T-helper 1 cell treated with Interleukin-12 subunit alpha and Interleukin-12 subunit beta and Interleukin-4 antibody, amounts not matched to agents 30 ng/mL and 1 ng/mL, for 36 hours (primary cell): ENCODE results near the gene RNU7-1. TPM values are rescaled to one million over a fixed set of nuclear protein-coding genes. Genes with fewer than 3 reads are reported as not detected.

Experiments
- intact Hi-C: fragments of 100-400 bp; cut with micrococcal nuclease; formaldehyde crosslinking; loops from one replicate; pipeline ENCODE4 v1.15.1; 2024
- total RNA-seq: library from RNA; stranded (reverse); gene quantifications from 2 replicates; pipeline ENCODE4 v1.2.3, GENCODE V29; 2022

RNU7-1 gene
- total RNA-seq, 1 donor from 2014 or later, result not detected

DNA sequence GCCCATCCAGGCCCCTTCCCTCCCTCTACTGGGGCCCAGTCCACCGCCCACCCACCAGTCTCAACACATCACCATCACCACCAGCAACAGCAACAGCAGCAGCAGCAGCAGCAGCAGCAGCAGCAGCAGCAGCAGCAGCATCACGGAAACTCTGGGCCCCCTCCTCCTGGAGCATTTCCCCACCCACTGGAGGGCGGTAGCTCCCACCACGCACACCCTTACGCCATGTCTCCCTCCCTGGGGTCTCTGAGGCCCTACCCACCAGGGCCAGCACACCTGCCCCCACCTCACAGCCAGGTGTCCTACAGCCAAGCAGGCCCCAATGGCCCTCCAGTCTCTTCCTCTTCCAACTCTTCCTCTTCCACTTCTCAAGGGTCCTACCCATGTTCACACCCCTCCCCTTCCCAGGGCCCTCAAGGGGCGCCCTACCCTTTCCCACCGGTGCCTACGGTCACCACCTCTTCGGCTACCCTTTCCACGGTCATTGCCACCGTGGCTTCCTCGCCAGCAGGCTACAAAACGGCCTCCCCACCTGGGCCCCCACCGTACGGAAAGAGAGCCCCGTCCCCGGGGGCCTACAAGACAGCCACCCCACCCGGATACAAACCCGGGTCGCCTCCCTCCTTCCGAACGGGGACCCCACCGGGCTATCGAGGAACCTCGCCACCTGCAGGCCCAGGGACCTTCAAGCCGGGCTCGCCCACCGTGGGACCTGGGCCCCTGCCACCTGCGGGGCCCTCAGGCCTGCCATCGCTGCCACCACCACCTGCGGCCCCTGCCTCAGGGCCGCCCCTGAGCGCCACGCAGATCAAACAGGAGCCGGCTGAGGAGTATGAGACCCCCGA lies 6.8 kb upstream of the RNU7-1 start:
- intact Hi-C loops, result loop anchor here (1.0 kb wide), 1 partner anchor 8 kb away; no protein-coding TSS in a partner anchor

DNA sequence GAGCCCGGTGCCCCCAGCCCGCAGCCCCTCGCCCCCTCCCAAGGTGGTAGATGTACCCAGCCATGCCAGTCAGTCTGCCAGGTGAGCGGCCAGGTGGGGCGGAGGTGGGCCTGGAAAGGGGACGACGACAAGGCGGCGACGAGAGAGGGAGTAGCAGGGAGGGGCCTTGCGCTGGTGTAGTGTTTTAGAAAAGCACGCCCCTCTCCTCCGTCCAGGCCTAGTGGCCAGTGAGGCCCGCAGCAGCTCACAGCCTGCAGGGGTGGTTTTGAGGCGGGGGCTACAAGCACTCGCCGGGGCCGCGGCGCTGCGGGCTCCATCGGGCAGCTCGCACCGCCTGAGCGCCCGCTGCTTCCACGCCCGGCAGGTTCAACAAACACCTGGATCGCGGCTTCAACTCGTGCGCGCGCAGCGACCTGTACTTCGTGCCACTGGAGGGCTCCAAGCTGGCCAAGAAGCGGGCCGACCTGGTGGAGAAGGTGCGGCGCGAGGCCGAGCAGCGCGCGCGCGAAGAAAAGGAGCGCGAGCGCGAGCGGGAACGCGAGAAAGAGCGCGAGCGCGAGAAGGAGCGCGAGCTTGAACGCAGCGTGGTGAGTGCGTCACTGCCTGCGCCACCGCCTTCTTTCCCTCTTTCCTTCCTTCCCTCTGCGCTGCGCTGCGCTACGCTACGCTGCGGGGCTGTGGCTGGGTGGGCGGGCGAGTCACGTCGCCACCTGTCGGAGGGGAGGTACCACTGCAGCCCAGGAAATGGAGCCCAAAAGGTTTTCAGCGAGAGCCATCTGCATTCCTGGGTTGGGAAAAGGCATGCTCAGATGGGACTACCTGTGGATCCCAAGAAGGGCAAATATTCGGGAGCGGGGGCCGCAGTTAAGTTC lies 5.9 kb upstream of the RNU7-1 start:
- intact Hi-C loops, result loop anchor here (1.0 kb wide), 8 partner anchors 8 to 85 kb away; partner anchors contain the start of genes EMG1, LPCAT3, PHB2 and SPSB2

DNA sequence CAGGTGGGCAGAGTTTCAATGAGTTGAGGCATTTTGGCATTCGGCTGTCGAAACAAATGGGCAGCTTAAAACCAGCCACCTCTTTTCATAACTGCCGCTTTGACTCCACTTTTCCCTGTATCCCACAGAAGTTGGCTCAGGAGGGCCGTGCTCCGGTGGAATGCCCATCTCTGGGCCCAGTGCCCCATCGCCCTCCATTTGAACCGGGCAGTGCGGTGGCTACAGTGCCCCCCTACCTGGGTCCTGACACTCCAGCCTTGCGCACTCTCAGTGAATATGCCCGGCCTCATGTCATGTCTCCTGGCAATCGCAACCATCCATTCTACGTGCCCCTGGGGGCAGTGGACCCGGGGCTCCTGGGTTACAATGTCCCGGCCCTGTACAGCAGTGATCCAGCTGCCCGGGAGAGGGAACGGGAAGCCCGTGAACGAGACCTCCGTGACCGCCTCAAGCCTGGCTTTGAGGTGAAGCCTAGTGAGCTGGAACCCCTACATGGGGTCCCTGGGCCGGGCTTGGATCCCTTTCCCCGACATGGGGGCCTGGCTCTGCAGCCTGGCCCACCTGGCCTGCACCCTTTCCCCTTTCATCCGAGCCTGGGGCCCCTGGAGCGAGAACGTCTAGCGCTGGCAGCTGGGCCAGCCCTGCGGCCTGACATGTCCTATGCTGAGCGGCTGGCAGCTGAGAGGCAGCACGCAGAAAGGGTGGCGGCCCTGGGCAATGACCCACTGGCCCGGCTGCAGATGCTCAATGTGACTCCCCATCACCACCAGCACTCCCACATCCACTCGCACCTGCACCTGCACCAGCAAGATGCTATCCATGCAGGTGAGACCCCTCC lies 5.0 kb upstream of the RNU7-1 start:
- intact Hi-C loops, result loop anchor here (1.0 kb wide), 7 partner anchors 14 to 86 kb away; partner anchors contain the start of genes EMG1, LPCAT3, PHB2 and SPSB2

DNA sequence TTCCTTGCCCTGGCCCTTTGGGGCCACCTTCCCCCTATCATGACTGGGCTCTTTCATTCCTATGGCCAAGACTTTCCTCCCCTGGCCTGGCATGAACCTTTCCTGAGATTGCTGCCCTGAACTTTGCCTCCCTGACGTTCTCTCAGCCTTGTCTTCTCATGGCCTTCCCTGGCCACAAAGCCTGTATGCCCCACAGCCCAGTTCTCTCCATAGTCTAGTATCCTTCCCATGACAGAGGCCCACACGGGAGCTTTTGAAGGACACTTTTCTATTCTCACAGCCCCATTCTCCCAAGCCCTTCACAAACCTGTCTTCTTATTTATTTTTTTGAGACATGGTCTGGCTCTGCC lies 4.5 kb upstream of the RNU7-1 start:
- intact Hi-C loops, result no loop called here

DNA sequence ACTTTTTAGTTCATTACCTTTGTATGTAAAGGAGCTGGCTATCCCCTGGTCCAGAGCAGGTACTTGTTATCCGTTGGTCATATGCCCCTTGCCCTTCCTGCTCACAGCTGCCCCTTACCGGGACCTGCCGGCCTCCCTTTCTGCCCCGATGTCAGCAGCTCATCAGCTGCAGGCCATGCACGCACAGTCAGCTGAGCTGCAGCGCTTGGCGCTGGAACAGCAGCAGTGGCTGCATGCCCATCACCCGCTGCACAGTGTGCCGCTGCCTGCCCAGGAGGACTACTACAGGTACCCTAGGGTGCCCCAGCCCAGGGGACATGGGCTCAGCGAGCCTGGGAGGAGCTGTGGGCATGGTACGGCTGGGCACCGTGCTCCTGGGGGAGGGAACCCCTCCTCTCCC lies 2.3 kb upstream of the RNU7-1 start:
- intact Hi-C loops, result no loop called here

DNA sequence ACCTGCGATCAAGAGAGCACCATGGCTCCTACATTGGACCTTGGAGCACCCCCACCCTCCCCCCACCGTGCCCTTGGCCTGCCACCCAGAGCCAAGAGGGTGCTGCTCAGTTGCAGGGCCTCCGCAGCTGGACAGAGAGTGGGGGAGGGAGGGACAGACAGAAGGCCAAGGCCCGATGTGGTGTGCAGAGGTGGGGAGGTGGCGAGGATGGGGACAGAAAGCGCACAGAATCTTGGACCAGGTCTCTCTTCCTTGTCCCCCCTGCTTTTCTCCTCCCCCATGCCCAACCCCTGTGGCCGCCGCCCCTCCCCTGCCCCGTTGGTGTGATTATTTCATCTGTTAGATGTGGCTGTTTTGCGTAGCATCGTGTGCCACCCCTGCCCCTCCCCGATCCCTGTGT lies 1.8 kb upstream of the RNU7-1 start:
- intact Hi-C loops, result no loop called here

DNA sequence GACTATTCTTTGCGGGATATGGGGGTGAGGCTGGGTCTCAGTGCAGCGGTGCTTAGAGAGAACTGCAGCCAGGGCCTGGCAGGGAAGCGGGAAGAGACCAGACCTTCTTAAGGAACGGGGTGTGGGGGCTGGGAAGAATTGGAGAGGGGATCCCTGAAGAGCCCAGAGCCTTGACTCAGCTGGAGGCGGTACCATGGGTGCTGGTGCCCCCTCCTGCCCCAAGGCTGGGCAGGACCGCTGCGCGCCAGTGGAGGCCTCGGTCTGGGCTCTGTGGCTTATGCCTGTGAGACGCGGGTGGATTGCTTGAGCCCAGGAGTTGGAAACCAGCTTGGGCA lies 1.3 kb upstream of the RNU7-1 start:
- intact Hi-C loops, result no loop called here

DNA sequence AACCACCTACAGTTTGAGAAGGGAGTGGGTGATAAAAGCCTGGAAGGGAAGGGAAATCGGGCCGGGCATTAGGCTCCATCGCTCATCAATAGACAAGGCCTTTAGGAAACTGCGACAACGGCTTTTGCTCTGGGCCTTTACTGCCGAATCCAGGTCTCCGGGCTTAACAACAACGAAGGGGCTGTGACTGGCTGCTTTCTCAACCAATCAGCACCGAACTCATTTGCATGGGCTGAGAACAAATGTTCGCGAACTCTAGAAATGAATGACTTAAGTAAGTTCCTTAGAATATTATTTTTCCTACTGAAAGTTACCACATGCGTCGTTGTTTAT lies 261 bp upstream of the RNU7-1 start:
- intact Hi-C loops, result loop anchor here (1.0 kb wide), 1 partner anchor 52 kb away; no protein-coding TSS in a partner anchor

DNA sequence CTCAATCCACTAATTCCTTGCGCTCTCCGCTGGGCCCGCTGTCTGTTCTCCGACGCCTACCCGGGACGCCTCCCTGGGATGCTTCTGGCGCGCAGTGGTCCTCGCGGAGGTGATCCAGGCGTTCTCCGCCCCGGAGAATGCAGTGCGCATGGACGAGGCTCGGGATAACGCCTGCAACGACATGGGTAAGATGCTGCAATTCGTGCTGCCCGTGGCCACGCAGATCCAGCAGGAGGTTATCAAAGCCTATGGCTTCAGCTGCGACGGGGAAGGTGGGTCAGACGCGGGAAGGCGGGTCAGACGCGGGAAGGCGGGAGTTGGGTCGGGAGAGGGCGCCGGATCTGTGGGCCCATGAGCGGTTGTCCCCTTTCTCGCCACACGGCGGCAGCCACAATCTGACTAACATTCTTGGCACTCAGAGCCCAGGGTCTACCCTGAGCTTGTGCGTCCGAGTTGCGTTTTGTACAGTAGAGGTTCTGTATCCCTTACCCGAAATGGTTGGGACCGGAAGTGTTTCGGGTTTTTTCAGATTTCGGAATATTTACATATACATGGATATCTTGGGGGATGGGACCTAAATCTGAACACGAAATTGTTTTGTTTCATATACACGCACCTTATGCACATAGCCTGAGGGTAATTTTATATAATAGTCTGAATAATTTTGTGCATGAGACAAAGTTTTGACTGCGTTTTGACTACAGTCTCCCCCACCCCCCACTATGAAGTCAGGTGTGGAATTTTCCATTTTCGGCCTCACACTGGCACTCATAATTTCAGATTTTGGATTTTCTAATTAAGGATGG lies 968 bp downstream of the RNU7-1 start:
- intact Hi-C loops, result loop anchor here (1.0 to 2.0 kb wide), 12 partner anchors 8 to 282 kb away; partner anchors contain the start of genes C1R, C1RL, CDCA3 and EMG1

DNA sequence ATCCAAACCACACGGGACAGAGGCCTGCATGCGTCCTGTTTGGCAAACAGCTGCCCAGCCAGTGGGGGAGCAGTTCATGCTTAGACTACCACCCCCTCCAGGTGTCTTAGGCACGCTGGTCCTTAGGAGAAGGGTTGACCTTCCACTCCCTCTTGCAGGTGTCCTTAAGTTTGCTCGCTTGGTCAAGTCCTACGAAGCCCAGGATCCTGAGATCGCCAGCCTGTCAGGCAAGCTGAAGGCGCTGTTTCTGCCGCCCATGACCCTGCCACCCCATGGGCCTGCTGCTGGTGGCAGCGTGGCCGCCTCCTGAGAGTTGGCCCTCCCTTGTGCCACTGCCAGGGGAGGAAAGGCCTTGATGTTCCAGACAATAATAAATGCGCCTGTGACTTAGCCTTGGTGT lies 2.0 kb downstream of the RNU7-1 start:
- intact Hi-C loops, result loop anchor here (2.0 kb wide), 2 partner anchors 21 to 283 kb away; partner anchors contain the start of gene ING4

DNA sequence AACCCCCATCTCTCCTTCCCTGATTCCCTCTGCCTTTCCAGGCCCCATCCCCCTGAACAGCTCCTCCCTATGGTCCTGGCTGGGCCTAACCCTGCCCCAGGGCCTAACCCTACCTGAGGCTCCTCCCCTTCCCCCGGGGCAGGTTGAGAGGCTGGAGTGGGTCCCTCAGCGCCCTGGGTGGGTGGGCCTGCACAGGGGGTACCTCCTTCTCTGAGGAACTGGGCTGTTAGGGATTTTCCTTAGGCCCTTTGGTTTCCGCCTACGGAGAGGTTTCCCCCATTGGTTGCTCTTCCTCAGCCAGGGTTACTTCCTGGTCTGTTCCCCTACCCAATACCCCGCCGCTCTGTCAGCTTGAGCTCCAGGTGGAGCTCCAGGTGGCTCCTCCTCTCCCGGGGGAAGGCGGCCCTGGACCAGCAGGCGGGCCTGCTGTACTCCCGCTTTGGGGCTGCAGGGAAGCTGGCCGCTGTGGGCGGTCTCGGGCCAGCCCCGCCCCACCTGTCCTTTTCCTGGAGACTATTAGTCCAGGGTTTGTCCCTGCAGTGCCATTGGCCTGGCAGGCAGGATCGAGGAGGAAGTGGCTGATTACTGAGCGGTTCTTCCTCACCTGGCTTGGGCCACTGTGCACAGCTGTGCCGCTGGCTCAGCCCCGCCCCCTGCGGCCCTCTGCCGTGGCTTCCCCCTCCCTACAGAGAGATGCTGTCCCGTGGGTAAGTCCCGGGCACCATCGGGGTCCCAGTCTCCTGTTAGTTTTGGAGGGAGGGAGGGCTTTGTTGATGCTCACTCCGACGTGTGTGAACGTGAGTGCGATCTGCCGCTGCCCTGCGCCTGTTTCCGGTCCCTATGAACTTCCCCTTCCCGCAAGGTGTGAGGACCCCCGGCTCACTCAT lies 2.7 kb downstream of the RNU7-1 start:
- intact Hi-C loops, result no loop called here

DNA sequence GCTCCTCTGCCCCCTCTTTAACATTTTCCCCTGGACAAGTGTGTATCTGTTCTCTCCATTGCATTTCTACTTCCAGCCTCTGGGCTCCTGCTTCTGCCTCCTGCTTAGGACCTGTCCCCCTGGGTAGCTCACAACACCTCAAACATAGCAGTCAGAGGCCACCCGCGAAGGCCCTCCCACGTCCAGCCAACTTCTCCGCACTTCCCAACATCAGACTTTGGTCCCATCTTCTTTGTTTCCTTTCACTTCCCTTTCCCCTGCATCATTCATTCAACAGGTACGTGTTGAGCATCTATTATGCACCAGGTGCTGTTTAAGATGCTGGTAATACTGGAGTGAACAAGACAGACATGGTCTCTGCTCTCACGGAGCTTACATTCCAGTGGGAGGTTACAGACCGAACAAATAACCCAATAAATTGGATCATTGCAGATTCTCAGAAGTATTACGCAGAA lies 3.3 kb downstream of the RNU7-1 start:
- intact Hi-C loops, result no loop called here

DNA sequence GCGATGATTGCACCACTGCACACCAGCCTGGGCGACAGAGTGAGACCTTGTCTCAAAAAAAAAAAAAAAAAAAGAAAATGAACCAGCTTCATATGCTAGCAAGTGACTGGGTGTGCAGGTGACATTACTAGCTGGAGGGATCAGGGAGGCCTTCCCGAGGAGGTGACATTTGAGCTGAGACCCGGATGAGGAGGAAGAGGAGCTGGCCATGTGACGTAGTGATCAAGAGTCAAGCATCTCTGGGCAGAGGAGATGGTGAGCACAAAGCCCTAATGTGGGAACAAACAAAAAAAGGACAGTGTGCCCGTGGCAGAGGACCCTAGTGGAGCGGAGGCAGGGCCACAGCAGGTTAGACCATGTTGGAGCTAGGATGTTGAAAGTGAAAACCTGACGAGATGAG lies 4.0 kb downstream of the RNU7-1 start:
- intact Hi-C loops, result no loop called here

DNA sequence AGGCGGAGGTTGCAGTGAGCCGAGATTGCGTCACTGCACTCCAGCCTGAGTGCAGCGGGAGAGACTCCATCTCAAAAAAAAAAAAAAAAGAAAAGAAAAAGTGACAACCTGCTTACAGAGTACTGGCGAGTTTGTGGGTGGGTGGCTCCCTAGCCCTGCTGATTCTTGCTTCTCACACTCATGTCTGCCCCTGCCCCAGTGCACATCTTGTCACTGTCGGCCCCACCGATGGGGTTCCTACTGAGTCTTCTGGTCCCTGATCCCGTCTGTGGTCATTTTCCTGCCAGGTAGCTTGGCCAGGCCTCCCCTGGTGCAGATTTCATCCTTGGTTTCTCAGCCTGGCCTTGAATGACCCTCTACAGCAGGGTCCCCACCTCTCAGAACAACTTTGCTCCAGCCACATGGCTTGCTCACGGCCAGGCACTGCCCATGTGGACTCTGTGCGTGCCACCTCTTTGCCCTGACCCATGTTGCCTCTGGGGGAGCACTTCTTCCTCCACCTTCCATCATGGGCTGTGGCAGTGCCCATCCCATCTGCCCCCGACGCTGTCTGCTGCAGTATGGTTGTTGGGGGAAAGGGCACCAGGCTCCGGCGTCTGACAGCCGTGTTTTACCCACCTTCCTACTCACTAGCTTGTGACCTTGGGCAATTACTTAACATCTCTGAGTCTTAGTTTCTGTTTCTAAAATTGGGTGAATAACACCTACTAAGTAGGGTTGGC lies 5.4 kb downstream of the RNU7-1 start:
- intact Hi-C loops, result no loop called here

DNA sequence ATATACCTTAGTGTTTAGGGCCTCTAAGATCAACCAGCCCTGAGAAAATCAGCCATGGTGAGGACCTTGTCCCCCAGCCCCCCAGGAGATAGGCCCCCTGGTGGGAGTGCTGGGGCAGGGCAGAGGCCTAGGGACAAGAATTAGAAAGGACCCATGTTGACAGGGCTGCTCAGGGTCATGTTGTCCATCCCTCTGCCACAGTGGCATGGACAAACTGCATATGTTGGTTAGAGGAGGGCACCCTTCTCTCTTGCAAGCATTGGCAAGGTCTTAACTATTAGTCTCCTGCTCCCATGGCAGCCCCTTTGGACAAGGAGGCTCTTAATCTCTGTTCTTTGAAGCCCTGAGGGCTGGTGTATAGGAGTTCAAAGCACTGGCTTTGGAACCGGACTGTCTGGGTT lies 6.8 kb downstream of the RNU7-1 start:
- intact Hi-C loops, result loop anchor here (1.0 kb wide), 1 partner anchor 15 kb away; no protein-coding TSS in a partner anchor

DNA sequence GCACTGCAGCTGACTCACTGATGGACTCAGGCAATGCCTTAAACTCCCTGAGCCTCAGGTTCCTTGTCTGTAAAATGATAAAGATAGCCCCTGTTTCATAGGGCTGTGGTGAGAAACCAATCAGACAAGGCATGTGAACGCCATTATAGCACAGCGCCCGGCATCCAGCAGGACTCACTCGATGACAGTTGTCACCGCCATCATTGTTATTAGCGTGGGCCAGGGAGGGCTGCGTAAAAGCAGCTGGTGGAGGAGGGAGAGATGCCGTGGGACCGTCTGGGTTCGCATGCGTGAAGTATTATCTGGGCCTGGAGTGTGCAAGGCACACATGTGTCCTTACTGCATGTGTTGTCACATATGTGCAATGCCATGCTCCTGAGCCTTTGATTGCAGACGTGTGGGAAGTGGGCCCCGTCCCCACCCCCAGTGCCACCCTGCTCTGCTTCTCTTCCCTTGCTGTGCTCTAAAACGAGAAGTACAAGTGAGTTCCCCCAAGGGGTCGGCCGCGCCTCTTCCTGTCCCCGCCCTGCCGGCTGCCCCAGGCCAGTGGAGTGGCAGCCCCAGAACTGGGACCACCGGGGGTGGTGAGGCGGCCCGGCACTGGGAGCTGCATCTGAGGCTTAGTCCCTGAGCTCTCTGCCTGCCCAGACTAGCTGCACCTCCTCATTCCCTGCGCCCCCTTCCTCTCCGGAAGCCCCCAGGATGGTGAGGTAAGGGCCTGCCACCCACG lies 7.4 kb downstream of the RNU7-1 start, which contains the start of gene PTPN6:
Gene PTPN6 (plus strand): TSS at position 546 of the 730 bp plus-strand sequence. CDS start 157 bp downstream, at position 703.
- intact Hi-C loops, result loop anchor here (1.0 kb wide), 1 partner anchor 14 kb away; no protein-coding TSS in a partner anchor

DNA sequence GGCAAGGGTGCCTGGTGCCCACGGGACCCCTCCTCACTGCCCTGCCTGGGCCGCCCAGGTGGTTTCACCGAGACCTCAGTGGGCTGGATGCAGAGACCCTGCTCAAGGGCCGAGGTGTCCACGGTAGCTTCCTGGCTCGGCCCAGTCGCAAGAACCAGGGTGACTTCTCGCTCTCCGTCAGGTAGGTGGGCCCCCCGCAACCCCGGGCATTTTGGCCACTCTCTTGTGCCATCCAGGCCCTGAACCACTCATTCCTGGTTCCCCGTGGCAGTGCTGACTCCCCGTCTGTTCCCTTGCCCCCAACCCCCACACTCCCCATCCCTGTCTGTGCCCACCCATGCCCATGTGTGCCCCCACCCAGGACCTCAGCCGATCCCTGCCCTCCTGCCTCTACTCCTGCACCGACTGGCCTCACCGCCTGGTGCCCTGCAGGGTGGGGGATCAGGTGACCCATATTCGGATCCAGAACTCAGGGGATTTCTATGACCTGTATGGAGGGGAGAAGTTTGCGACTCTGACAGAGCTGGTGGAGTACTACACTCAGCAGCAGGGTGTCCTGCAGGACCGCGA lies 8.0 kb downstream of the RNU7-1 start:
- intact Hi-C loops, result loop anchor here (1.0 to 2.0 kb wide), 3 partner anchors 7 to 61 kb away; partner anchors contain the start of gene C12orf57
